IPS DF 4.7 (cell line): ENCODE results near the gene CLDN6.

Source experiments
- DNase-seq: peaks from one replicate; pipeline ENCODE4 v3.0.0-alpha.2; 2013; ENCODE audit warnings: low spot score; ENCODE audit errors: extremely low read depth

Gene CLDN6

DNA sequence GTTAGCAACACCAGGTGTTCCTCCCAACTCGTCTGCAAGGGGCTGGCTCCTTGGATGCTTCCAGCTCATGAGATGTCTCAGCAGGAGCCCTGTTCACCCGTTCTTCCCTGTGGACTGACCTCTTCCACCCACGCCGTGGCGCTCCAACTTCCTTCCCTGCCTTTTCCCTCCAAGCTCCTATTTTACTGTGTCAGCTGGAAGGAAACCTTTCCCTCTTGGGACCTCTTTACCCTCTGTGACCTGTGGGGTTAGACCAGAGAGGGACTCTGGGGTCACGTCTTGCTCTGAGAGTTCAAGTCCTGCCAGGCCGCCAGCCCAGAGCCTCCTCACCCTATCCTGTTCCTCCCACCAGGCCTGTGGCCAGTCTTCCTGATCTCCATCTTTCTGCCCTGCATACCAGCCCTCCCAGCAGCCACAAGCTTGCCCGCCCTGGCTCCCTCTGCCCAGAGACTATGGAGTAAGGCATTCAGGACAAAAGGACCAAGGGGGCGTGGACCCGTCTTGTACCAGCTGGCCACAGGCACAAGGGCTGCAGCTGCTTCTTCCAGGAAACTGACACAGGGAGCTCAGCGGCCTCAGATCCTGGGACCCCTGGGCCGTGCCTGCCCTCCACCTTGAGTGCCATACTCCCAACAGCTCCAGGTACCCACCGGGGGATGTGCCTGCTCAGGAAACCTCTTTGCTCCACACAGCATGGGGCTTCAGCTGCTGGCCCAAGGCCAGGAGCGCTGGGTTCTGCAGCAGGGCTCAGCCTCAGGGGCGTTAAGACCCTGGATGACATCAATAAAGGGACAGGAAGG is 45.8 kb downstream of the CLDN6 start:
- DNase-seq, result no peak

GRCh38 chr16:2971134-2971984 is 46.6 kb downstream of the CLDN6 start:
- no peak for DNase-seq

- DNase-seq, result no peak
These were observed 47.4 kb downstream of the CLDN6 start for GRCh38 chr16:2970563-2970962.

DNA sequence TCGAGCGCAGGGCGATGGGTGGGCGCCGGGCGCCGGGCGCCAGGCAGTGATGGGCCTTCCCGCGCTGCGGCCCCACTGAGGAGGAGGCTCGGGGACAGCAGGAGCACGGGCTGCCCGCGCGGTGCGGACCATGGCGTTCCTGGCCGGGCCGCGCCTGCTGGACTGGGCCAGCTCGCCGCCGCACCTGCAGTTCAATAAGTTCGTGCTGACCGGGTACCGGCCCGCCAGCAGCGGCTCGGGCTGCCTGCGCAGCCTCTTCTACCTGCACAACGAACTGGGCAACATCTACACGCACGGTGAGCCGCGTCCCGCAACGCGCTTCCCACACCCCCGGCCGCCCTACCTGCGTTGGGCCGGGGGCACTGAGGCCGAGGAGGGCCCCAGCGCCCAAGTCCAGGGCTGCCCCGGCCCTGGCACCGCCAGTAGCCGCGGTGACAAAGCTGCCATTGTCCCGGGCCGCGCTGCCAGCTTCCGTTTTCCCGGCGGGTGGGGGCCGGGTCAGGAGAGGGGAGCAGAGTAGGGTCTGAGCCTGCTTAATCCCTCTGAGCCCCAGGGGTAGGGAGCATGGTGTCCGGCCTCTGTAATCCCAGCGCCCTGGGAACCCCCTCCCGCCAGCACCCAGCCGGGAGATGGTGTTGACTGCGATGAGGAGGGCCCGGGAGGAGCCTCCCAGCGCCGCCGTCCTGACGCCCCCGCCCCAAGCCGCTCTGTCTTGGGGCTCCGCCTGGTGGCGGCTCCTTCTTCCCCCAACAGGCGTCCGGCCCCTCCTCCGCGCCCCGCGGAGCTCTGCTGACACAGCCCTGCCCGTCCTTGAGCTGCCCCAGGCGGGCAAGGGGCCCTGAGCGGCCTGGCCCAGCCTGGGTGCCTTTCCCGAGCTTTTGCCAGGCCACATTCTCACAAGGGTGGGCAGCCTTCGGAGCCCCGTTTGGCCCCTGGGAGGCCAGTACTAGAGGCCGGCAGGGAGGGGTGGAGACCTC is 48.1 kb downstream of the CLDN6 start:
- DNase-seq, result no peak

DNA sequence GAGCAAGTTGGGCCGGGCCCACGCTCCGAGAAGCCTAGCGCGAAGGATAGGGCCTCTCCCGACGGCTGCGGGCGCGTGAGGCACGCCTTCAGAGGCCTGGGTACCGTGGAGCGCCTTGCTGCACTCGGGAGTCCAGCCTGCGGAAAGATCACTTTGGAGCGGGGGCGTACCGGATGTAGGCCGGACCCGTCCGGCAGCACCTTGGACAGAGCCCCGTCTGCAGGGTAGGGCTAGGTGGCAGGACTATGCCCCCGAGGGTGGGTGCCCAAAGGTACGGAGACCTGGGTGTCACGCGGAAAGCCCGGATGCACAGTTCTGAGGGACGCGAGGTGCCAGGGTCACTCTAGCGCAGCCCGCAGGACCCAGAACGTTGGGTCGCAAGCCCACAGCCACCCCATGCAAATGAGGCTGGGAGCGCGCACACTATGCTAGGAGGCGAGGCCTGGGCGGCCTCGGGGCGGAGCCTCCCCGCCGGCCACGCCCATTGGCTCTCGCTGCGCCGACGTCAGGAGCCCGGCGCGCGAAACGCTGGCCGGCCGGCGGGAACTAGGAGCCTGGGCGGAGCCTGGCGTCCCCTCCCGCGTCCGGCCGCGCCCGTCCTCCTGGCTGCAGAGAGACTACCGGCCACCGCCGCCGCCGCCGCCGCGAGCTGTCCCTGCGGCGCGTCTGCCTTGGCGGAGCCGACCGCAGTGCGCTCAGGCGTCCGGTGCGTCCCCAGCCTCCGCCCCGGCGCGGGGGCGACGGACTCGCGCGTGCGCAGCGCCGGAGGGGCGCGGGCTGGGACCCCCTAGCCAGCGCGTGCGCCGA is 49.0 kb downstream of the CLDN6 start, which contains the start of gene PAQR4:
Gene PAQR4, plus strand, starts transcription at position 611 of the 807 bp plus-strand sequence. CDS start 327 bp downstream, outside the sequence.
- no peak for DNase-seq

DNA sequence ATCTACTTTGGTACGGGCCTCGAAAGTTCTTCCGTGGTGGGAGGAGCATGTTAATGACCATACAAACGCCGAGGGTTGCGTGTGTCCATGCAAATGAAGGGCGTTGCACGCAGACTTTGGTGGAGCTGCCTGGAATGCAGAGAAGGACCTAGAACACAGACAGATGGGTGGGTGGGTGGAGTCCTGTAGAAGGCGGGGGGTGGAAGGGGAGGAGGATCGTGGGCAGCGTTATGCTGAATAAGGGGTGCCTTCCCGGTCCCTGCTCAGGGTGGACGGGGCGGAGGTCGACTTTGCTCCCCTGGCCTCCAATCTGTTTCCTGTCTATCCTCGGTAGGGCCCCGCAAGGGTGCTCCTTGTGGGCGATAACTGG is 49.6 kb downstream of the CLDN6 start:
- DNase-seq, result no peak

DNA sequence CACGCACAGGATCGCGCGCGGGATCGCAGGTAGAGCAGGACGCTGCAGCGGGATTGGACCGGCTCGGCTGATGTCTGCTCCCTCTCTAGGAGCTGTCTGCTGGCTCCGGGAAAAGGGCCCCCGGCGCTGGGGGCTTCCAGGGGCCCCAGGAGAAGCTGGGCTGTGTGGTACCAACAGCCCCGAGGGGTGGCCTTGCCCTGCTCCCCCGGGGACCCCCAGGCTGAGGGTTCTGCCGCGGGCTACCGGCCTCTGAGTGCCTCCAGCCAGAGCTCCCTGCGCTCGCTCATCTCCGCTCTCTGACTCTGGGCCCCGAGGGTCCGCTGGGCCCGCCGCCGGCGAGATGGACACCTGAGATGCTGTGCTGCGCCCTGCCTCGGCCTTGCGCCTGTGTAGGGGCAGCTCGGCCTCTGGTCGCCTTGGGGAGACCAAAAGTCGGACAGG is 50.2 kb downstream of the CLDN6 start:
- DNase-seq, result no peak

- DNase-seq, result no peak
These were observed 50.8 kb downstream of the CLDN6 start for GRCh38 chr16:2967211-2967631.

- no peak for DNase-seq
These were observed 51.2 kb downstream of the CLDN6 start for GRCh38 chr16:2966808-2967191.

DNA sequence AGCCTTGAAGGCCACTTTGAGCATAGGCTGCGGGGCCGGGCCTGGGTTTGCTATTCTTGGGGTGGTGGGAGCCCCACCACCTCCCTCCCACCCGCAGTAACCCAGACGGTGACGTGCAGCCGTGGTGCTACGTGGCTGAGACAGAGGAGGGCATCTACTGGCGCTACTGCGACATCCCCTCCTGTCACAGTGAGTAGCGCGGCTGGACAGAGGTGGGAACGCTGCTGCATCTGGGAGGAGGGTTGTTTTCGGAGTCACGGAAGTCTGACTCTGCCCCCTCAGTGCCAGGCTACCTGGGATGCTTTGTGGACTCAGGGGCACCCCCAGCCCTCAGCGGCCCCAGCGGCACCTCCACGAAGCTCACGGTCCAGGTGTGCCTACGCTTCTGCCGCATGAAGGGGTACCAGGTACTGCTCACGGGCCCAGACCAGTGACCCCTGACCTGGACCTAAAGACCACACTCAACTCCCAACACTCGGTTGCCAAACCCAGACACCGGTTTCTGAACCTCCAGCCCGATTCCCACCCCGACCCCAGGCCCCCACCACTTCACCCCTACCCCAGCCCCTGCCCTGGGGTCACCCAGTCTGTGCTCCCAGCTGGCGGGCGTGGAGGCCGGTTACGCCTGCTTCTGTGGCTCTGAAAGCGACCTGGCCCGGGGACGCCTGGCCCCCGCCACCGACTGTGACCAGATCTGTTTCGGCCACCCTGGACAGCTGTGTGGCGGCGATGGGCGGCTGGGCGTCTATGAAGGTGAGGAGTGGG is 51.8 kb downstream of the CLDN6 start:
- DNase-seq, result no peak
